NCI-H82 (cell line): ENCODE results near the gene GRK1.
"Not testable (repeated sequence)": the region's sequence is repeated elsewhere in the genome, so short reads cannot be mapped to it uniquely, and the experiment has no call there.

Source experiments
- DNase-seq: peaks from one replicate; lab custom pipeline; 2025; lab: John Stamatoyannopoulos, UW

GRK1 gene

DNA sequence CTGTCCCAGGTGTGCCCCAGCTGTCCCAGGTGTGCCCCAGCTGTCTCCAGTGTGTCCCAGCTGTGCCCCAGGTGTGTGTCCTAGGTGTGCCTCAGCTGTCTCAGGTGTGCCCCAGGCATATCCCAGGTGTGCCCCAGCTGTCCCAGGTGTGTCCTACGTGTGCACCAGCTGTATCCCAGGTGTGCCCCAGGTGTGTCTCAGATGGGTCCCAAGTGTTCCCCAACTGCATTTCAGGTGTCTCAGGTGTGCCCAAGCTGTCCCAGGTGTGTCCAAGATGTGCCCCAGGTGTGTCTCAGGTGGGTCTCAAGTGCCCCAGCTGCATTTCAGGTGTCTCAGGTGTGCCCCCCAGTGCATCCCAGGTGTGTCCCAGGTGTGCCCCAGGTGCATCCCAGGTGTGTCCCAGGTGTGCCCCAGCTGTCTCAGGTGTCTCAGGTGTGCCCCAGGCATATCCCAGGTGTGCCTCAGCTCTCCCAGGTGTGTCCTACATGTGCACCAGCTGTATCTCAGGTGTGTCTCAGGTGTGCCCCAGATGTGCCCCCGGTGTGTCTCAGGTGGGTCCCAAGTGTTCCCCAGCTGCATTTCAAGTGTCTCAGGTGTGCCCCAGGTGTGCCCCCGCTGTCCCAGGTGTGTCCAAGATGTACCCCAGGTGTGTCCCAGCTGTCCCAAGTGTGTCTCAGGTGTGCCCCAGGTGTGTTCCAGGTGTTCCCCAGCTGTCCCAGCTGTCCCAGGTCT lies 1.3 kb upstream of the GRK1 start:
- no peak for DNase-seq

GRCh38 chr13:113666329-113666670 lies 719 bp upstream of the GRK1 start:
- DNase-seq: no peak

DNA sequence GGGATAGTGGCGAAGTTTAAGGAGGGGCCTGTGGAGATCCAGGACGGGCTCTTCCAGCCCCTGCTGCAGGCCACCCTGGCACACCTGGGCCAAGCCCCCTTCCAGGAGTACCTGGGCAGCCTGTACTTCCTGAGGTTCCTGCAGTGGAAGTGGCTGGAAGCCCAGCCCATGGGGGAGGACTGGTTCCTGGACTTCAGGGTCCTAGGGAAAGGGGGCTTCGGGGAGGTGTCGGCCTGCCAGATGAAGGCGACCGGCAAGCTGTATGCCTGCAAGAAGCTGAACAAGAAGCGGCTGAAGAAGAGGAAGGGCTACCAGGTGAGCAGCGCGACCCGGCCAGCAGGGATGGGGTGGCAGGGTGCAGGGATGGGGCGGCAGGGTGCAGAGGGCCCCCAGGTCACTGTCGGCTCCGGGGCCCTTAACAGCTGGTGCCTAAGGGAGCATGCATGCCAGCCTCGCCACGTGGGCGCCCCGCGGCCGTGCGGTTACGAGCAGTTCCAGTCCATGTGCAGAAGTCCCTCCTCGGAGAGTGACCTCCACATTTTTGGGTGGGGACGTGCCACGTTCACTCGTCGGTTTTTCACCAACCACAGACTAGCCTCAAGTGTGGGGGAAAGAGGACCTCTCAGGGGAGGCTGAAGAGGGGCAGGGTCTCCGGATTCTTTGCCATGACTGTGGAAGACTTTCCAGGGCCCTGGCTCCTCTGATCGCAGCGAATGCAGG lies 912 bp downstream of the GRK1 start:
- DNase-seq: no peak

DNA sequence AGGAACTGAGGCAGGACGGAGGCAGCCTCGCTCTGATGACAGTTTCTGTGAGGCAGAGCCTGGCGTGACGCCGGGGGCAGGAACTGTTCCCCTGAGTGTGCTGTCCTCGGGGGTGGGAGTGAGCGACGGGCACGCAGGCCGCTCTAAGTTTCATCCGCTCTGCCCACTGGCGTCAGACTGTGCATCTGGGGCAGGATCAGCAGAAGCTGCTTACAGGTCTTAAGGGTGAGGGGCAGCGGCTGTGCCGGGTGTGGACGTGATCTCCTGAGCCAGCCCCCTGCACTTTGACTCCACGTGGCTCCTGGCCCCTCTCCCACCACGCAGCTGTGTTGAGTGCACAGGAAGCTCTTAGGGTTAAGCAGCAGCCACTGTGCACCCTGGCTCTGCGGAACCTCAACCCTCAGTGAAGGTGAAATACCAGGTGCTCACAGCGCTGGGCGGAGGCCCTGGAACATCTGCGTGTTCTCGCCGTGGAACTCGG lies 1.5 kb downstream of the GRK1 start:
- DNase-seq: peak; percentile 56

- no peak for DNase-seq
Measured at GRCh38 chr13:113669231-113669754, 2.3 kb downstream of the GRK1 start.

- DNase-seq: no peak
Measured at GRCh38 chr13:113669755-113670341, 2.8 kb downstream of the GRK1 start.

- DNase-seq: no peak
Measured at GRCh38 chr13:113670541-113670940, 3.5 kb downstream of the GRK1 start.

DNA sequence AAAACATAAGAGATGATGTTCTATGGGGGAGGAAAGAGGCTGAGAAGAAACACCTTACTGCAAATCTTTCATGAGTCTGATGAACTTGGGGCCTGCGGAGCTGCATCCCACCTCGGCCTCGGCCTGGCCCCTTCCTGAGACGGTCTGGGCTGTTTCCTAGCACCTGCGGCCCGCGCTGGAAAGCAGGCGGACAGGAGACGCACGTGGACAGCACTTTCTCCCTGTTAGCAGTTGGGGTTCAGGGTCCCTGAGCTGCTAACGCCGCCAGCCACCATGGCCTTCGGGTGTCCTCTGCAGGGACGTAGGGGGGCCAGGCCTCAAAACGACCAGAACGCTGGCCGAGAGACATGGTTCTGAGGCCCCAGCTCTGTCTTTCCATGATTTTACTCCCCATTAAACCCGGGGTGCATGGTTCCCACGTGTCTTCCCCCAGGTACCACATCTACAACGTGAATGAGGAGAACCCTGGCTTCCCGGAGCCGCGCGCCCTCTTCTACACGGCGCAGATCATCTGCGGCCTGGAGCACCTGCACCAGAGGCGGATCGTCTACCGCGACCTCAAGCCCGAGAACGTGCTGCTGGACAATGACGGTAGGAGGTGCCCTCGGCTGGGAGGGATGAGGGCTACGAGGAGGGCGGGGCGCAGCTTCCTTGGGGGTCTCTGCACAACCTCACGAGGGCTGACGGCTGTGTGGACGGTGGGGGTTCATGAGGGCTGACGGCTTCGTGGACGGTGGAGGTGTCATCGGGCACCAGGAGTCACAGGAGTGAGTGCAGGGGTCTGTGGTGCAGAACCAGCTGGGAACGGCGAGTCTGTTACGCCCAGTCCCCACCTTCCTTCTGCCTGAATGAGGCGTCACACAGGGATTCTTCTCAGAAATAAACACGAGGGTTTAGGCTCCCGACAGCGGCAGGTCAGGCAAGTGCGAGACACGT lies 4.3 kb downstream of the GRK1 start:
- DNase-seq: no peak

DNA sequence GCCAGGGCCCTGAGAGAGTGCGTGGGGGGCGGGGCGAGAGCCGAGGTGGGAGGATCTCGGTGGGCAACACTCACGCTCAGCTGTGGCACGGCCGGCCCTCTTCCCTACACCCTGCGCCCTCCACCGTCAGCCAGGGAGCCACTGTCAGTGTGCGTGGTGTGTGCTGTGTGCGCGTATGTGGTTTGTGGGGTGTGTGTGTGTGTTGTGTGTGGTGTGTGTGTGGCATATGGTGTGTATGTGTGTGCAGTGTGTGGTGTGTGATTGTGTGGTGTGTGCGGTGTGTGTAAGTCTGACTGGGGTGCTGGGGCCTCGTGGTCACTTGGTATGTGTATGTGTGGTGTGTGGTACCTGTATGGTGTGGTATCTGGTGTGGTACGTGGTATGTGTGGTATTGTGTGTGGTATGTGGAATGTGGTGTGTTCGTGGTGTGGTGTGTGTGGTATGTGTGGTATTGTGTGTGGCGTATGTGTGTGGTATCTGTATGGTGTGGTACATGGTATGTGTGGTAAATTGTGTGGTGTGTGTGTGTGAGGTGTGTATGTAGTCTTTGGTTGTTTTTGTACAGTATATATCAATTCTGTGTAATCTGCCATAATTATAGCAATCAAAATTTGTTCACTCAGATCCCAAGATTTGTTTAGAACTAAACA lies 5.1 kb downstream of the GRK1 start:
- no peak for DNase-seq

DNA sequence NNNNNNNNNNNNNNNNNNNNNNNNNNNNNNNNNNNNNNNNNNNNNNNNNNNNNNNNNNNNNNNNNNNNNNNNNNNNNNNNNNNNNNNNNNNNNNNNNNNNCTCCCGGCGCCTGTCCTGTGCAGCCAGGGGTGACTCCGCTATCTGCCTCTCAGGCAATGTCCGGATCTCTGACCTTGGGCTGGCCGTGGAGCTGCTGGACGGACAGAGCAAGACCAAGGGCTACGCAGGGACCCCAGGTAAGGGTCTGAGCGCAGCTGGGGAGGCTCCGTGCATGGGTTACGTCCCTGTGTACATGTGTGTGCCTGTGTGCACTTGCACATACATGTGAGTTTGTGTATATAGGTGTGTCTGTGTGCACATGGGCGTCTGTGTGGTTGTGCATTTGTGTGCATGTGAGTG lies 55.9 kb downstream of the GRK1 start:
- no peak for DNase-seq

- DNase-seq: no peak
Measured at GRCh38 chr13:113723410-113724015, 56.5 kb downstream of the GRK1 start.

DNA sequence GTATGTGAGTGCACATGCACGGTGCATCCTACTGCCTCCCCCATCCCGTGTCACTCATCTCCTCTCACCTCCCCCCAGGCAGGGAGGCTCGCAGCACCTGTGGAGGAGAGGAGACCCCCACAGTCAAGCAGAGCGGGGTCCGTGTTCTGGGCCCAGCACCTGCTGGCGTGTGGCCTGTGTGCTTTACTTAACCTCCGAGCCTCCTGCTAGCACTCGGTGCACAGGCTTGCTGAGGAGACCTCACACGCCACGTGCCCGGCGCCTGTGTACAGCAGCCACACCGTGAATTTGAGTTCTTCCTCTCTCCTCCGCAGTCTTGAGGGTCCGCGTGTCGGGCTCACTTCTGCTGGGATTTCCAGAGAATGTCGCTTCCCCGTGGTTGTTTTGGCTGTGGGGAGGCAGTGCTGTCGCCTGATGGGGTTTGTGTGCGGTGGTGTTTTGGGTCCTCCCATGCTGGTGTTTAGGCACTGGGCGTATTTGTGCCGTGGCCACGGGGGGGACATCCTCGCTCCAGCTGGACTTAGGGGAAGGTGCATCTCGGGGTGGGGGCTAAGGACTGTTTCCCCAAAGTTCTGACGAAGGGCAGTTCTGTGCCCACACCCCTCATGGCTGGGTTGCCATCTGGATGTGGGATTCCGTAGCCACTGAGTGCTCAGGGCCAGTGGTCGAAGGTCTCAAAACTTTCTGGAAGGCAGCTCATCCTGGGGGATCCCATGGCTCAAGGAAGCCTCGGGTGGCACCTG lies 57.2 kb downstream of the GRK1 start:
- no peak for DNase-seq

GRCh38 chr13:113724780-113725315 lies 57.8 kb downstream of the GRK1 start:
- peak; percentile 79 for DNase-seq

DNA sequence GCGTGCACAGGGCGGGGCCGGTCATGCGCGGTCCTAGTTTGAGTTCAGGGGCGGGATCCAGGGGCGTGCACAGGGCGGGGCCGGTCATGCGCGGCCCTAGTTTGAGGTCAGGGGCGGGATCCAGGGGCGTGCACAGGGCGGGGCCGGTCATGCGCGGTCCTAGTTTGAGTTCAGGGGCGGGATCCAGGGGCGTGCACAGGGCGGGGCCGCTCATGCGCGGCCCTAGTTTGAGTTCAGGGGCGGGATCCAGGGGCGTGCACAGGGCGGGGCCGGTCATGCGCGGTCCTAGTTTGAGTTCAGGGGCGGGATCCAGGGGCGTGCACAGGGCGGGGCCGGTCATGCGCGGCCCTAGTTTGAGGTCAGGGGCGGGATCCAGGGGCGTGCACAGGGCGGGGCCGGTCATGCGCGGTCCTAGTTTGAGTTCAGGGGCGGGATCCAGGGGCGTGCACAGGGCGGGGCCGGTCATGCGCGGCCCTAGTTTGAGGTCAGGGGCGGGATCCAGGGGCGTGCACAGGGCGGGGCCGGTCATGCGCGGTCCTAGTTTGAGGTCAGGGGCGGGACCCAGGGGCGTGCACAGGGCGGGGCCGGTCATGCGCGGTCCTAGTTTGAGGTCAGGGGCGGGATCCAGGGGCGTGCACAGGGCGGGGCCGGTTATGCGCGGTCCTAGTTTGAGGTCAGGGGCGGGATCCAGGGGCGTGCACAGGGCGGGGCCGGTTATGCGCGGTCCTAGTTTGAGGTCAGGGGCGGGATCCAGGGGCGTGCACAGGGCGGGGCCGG lies 58.5 kb downstream of the GRK1 start:
- DNase-seq: not testable (repeated sequence)

- not testable (repeated sequence) for DNase-seq
Measured at GRCh38 chr13:113726106-113726821, 59.2 kb downstream of the GRK1 start.

DNA sequence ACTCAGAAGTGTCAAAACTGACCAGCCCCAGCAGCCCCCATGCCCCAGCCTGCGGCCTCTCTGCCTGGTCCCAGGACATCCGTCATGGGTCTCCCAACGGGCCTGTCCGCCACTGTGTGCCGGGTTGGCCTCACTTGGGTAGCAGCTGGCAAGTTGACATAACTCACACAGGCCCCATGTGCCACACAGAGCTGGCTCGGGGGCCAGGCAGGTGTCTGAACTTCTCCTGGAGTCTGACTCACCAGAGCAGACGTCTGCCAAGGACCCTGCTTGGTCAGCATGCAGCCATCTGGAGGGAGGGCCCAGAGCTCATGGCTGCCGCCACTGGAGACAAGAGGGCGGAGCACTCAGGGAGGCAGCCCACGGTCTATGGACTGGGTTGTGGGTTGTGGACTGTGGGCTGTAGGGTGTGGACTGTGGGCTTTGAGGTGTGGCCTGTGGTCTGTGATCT lies 60.0 kb downstream of the GRK1 start:
- no peak for DNase-seq

DNA sequence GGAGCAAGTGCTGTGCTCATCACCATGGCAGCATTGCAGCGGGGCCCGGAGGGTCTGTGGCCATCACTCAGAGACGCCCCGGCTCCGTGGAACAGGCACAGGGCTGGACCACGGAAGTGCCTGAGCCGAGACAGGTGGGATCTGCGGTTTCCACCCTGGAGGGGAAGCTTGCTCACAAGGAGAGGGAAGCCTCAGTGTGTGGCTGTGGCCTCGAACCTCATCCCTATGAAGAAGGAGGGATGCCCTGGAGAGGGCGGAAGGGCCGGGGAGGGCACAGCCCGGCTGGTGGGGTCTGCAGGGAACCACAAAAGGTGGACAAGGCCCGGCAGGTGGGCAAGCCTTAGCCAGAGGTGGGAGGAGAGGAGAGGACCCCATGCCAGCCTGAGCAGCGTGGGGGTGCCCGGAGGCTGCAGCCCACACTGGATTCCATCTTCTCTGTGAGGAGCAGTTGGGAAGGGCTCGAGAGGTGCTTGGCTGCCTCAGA lies 61.6 kb downstream of the GRK1 start:
- no peak for DNase-seq
